Mesodermal cell (in vitro differentiated cells): ENCODE measurements around the gene CNNM1.

ENCODE experiments used
- H3K27ac ChIP-seq: 2 replicates; pipeline ENCODE4 v1.7.0; 2013; ENCODE audit warnings: mild to moderate bottlenecking, low read depth, low read length, moderate library complexity; ENCODE audit not compliant: severe bottlenecking
- H3K36me3 ChIP-seq: 2 replicates; pipeline ENCODE4 v1.7.1; 2013; ENCODE audit warnings: mild to moderate bottlenecking, low read length, moderate library complexity; ENCODE audit not compliant: control insufficient read depth, insufficient read depth
- H3K4me1 ChIP-seq: one replicate; pipeline ENCODE4 v1.7.1; 2013; ENCODE audit warnings: mild to moderate bottlenecking, low read length; ENCODE audit not compliant: insufficient read depth, control insufficient read depth, poor library complexity, severe bottlenecking
- H3K4me3 ChIP-seq: 2 replicates; pipeline ENCODE4 v1.7.0; 2013; ENCODE audit warnings: low read length, control low read depth, mild to moderate bottlenecking; ENCODE audit not compliant: insufficient read depth, poor library complexity, severe bottlenecking; ENCODE audit errors: extremely low read depth
- H3K9me3 ChIP-seq: 2 replicates; pipeline ENCODE4 v1.7.1; 2013; ENCODE audit warnings: mild to moderate bottlenecking, low read length, moderate library complexity; ENCODE audit not compliant: control insufficient read depth
- WGBS, 2 experiments: methylation state at CpG; one replicate each; pipeline ENCODE4 v1.1.5; 2013; ENCODE audit warnings: missing lambda C conversion rate in 2 of 2; ENCODE audit not compliant: insufficient coverage in 2 of 2; 5-methylcytosine and 5-hydroxymethylcytosine counted together

Gene CNNM1

DNA sequence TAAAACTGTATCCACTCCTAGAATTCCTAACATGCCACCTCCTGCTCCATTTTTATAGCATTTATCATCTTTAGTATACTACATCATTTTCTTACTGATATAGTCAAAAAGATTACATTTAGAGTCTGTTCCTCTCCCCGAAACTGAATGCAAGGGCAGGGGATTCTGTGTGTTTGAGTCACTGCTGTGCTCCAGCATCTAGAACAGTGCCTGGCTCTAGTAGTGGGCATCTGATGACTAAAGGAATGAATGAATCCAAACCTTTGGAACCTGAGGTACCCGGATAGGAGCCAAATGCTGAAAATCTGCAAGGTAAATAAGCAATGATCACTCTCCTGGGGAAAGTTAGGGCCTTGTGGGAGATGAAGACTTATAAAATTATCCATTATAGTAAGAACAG, 82.4 kb downstream of the CNNM1 start:
- Histone ChIP-seq H3K4me1 (peaks cover 8% of the 10 kb centered on the region), H3K27ac (no peak overlapping the region), H3K9me3 (no peaks in the 10 kb centered on the region), H3K36me3 (peaks cover 29% of the 10 kb centered on the region), H3K4me3 (no peak overlapping the region)
- WGBS, 2 experiments, result 100% methylated on average over 2 of the region's 2 CpGs; no CpG with 5 or more reads in 1 of the 2 experiments

GRCh38 chr10:99412099-99412498, 82.9 kb downstream of the CNNM1 start:
- H3K4me1 ChIP-seq, result peaks cover 8% of the 10 kb centered on the region
- no peak overlapping the region for H3K4me3 ChIP-seq
- H3K36me3 ChIP-seq, result peaks cover 23% of the 10 kb centered on the region
- no peaks in the 10 kb centered on the region for H3K9me3 ChIP-seq
- H3K27ac ChIP-seq, result no peak overlapping the region
- WGBS, 2 experiments, result 100% methylated on average over 1 of the region's 1 CpG

- no peak overlapping the region for H3K4me3 ChIP-seq
- H3K27ac ChIP-seq, result no peak overlapping the region
- H3K4me1 ChIP-seq, result no peaks in the 10 kb centered on the region
- no peaks in the 10 kb centered on the region for H3K9me3 ChIP-seq
- H3K36me3 ChIP-seq, result peaks cover 41% of the 10 kb centered on the region
Observed at GRCh38 chr10:99418910-99419624, 89.9 kb downstream of the CNNM1 start.

DNA sequence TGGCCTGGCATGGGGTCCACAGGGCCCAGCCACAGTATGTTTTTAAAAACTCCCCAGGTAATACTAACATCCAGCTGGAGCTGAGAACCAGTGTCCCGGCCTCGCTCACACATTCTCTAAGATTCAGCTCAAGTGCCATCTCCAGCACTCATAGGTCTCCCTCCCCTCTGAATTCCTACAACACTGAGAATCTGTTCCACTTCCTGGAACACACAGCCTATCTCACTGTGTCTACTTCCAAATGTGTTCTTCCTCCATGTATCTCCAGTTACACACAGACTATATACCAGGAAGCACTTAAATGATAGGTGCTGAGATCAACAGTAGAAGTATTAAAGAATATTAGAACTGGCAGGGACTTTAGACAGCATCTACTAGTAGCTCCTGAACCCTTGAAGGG, 90.5 kb downstream of the CNNM1 start:
- H3K4me3 ChIP-seq, result no peak overlapping the region
- H3K4me1 ChIP-seq, result no peaks in the 10 kb centered on the region
- 96 to 100% methylated on average over 2 of the region's 2 CpGs for WGBS, 2 experiments
- no peaks in the 10 kb centered on the region for H3K9me3 ChIP-seq
- H3K27ac ChIP-seq, result no peak overlapping the region
- H3K36me3 ChIP-seq, result peaks cover 43% of the 10 kb centered on the region

GRCh38 chr10:99421233-99421739, 92.1 kb downstream of the CNNM1 start:
- peaks cover 54% of the 10 kb centered on the region for H3K36me3 ChIP-seq
- H3K4me3 ChIP-seq, result no peak overlapping the region
- H3K9me3 ChIP-seq, result no peaks in the 10 kb centered on the region
- 84 to 93% methylated on average over 2 to 3 of the region's 3 CpGs for WGBS, 2 experiments
- H3K27ac ChIP-seq, result no peak overlapping the region
- no peaks in the 10 kb centered on the region for H3K4me1 ChIP-seq

- peaks cover 56% of the 10 kb centered on the region for H3K36me3 ChIP-seq
- no peak overlapping the region for H3K4me3 ChIP-seq
- H3K4me1 ChIP-seq, result no peaks in the 10 kb centered on the region
- H3K27ac ChIP-seq, result no peak overlapping the region
- H3K9me3 ChIP-seq, result no peaks in the 10 kb centered on the region
- WGBS, 2 experiments, result 90 to 97% methylated on average over 3 of the region's 5 CpGs
Observed at GRCh38 chr10:99422529-99423096, 93.5 kb downstream of the CNNM1 start.

DNA sequence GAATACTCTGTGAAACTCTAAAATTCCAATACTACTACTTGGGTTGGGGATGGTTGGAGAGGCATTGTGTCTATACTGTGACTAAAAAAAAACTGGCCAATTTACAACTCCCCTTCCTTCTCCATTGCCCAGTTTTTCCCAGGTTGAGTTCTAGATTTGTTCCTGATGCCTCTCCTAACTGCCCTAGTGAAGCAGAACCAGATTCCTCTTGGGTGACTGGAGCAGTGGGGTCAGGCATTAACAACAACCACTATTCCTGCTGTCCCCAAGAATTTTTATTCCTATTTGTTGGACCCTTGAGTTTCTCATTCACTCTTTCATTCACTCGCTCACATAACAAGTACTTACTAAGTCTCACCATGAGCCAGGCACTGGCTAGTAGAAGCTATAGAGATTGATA, 95.5 kb downstream of the CNNM1 start:
- WGBS, 2 experiments, result no CpG with 5 or more reads among the region's 1 CpG

GRCh38 chr10:99425204-99425603, 96.0 kb downstream of the CNNM1 start:
- Histone ChIP-seq H3K36me3 (peaks cover 35% of the 10 kb centered on the region), H3K4me1 (no peaks in the 10 kb centered on the region), H3K27ac (no peak overlapping the region), H3K4me3 (no peak overlapping the region), H3K9me3 (no peaks in the 10 kb centered on the region)
- WGBS, 2 experiments, result 100% methylated on average over 1 of the region's 1 CpG

More for the DNA sequence above, 95.5 kb downstream of the CNNM1 start:
- no peak overlapping the region for H3K4me3 ChIP-seq
- no peaks in the 10 kb centered on the region for H3K9me3 ChIP-seq
- no peaks in the 10 kb centered on the region for H3K4me1 ChIP-seq
- no peak overlapping the region for H3K27ac ChIP-seq
- peaks cover 40% of the 10 kb centered on the region for H3K36me3 ChIP-seq

- 86% methylated on average over 1 of the region's 3 CpGs; no CpG with 5 or more reads in 1 of the 2 experiments for WGBS, 2 experiments
- Histone ChIP-seq H3K4me3 (no peak overlapping the region), H3K36me3 (peaks cover 23% of the 10 kb centered on the region), H3K27ac (no peak overlapping the region), H3K9me3 (no peaks in the 10 kb centered on the region), H3K4me1 (no peaks in the 10 kb centered on the region)
Observed at GRCh38 chr10:99426689-99427088, 97.5 kb downstream of the CNNM1 start.

- 92 to 97% methylated on average over 2 to 3 of the region's 4 CpGs for WGBS, 2 experiments
- Histone ChIP-seq H3K27ac (no peak overlapping the region), H3K4me1 (no peaks in the 10 kb centered on the region), H3K9me3 (no peaks in the 10 kb centered on the region), H3K4me3 (no peak overlapping the region), H3K36me3 (peaks cover 23% of the 10 kb centered on the region)
Observed at GRCh38 chr10:99427566-99428190, 98.5 kb downstream of the CNNM1 start.
